Suprapubic skin (tissue), 4 donors: ENCODE measurements around the gene SRSF4. TPM values are rescaled to one million over a fixed set of nuclear protein-coding genes. Genes with fewer than 3 reads are reported as not detected.

Source experiments
- DNase-seq, 2 donors: peaks; one replicate each; pipeline ENCODE4 v3.0.0-alpha.2; 2019; ENCODE audit warnings: low spot score in 2 of 2
- H3K27ac ChIP-seq: fragments of 200-600 bp; sonication (generic); one replicate; pipeline ENCODE4 v1.5.1; 2019
- H3K27me3 ChIP-seq: fragments of 200-600 bp; sonication (generic); one replicate; pipeline ENCODE4 v1.5.1; 2019
- H3K36me3 ChIP-seq: fragments of 200-600 bp; sonication (generic); one replicate; pipeline ENCODE4 v1.5.1; 2019
- H3K4me1 ChIP-seq: fragments of 200-600 bp; sonication (generic); one replicate; pipeline ENCODE4 v1.5.1; 2019
- H3K4me3 ChIP-seq: fragments of 200-600 bp; sonication (generic); one replicate; pipeline ENCODE4 v1.5.1; 2019; ENCODE audit warnings: mild to moderate bottlenecking
- H3K9me3 ChIP-seq: fragments of 200-600 bp; sonication (generic); one replicate; pipeline ENCODE4 v1.5.1; 2019
- CTCF ChIP-seq, 2 donors: fragments of 200-600 bp in 1 of 2; fragments of 450-650 bp in 1 of 2; sonication (generic) in 1 of 2; IDR thresholded peaks; one replicate each; pipeline ENCODE4 v1.5.1; 2016 to 2019; ENCODE audit warnings: antibody characterized with exemption in 2 of 2, mild to moderate bottlenecking in 1 of 2, moderate library complexity in 1 of 2
- EP300 ChIP-seq: sonication (generic); formaldehyde crosslinking; IDR thresholded peaks from one replicate; pipeline ENCODE4 v1.6.1; 2017; ENCODE audit warnings: antibody characterized with exemption
- POLR2A ChIP-seq, 2 donors: fragments of 450-650 bp; IDR thresholded peaks; one replicate each; pipeline ENCODE4 v1.6.1; 2017; ENCODE audit warnings: antibody characterized with exemption in 2 of 2, mild to moderate bottlenecking in 2 of 2, moderate library complexity in 2 of 2
- POLR2AphosphoS5 ChIP-seq, 3 donors: sonication (generic); formaldehyde crosslinking; IDR thresholded peaks; one replicate each; pipeline ENCODE4 v1.6.1; 2017; ENCODE audit warnings: antibody characterized with exemption in 3 of 3
- WGBS: methylation state at CpG from one replicate; pipeline ENCODE4 v1.1.5; 2018; 5-methylcytosine and 5-hydroxymethylcytosine counted together
- total RNA-seq, 4 donors: library from RNA; depleted of rRNA; stranded (reverse); fragments of >200 nt; gene quantifications; one replicate each; pipeline ENCODE4 v1.1.0, GENCODE V29; 2016

Gene SRSF4
- total RNA-seq, 4 donors from 2014 or later = 45.7 to 86.1 (median 60.5) TPM

GRCh38 chr1:29120367-29120766 is 61.3 kb downstream of the SRSF4 start:
- Histone ChIP-seq H3K27ac (no peak overlapping the region), H3K4me1 (peaks cover 41% of the 10 kb centered on the region), H3K36me3 (peaks cover 6% of the 10 kb centered on the region), H3K4me3 (no peak overlapping the region), H3K27me3 (peaks cover 19% of the 10 kb centered on the region), H3K9me3 (no peaks in the 10 kb centered on the region)
- DNase-seq = no peak
- TF ChIP-seq POLR2AphosphoS5 (IDR thresholded peaks at IDR 0.05) = no peak
- TF ChIP-seq CTCF (IDR thresholded peaks at IDR 0.05) = no peak
- no peak for TF ChIP-seq POLR2A (IDR thresholded peaks at IDR 0.05)
- no peak for TF ChIP-seq EP300
- WGBS = 95% methylated on average over 6 of the region's 6 CpGs

- no peak overlapping the region for H3K27ac ChIP-seq
- TF ChIP-seq CTCF (IDR thresholded peaks at IDR 0.05) = no peak
- TF ChIP-seq EP300 = no peak
- TF ChIP-seq POLR2AphosphoS5 (IDR thresholded peaks at IDR 0.05) = no peak
- no peak for TF ChIP-seq POLR2A (IDR thresholded peaks at IDR 0.05)
- H3K27me3 ChIP-seq = peaks cover 19% of the 10 kb centered on the region
- WGBS = 67% methylated on average over 12 of the region's 12 CpGs
- no peaks in the 10 kb centered on the region for H3K9me3 ChIP-seq
- no peak for DNase-seq
- no peak overlapping the region for H3K4me3 ChIP-seq
- H3K36me3 ChIP-seq = peaks cover 8% of the 10 kb centered on the region
- H3K4me1 ChIP-seq = peaks cover 31% of the 10 kb centered on the region
These were observed 62.4 kb downstream of the SRSF4 start for GRCh38 chr1:29119121-29119929.

DNA sequence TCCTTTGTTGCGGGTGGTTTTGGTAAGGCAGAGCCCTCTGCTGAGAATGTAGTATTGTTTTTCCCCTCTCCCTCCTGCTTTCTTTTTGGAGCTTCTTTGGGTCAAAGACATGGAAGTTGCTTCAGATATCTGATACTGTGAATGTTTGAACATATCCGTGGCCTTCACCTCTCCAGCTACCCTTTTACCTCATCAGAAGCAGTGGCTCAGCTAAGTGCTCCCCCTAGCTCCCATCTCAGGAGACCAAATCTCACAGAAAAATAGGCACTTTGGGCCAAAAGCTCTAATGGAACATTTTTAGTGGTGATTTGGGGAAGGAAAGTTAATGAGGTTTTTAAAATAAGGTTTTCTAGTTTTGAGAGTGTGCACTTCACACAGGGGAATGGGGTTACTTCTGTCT is 64.3 kb downstream of the SRSF4 start:
- Histone ChIP-seq H3K4me3 (no peak overlapping the region), H3K9me3 (no peaks in the 10 kb centered on the region), H3K27me3 (peaks cover 9% of the 10 kb centered on the region), H3K36me3 (peaks cover 16% of the 10 kb centered on the region), H3K27ac (no peak overlapping the region), H3K4me1 (peaks cover 11% of the 10 kb centered on the region)
- TF ChIP-seq CTCF (IDR thresholded peaks at IDR 0.05) (no peak), EP300 (no peak), POLR2A (IDR thresholded peaks at IDR 0.05) (no peak), POLR2AphosphoS5 (IDR thresholded peaks at IDR 0.05) (no peak)
- DNase-seq = no peak
- 73% methylated on average over 2 of the region's 2 CpGs for WGBS

DNA sequence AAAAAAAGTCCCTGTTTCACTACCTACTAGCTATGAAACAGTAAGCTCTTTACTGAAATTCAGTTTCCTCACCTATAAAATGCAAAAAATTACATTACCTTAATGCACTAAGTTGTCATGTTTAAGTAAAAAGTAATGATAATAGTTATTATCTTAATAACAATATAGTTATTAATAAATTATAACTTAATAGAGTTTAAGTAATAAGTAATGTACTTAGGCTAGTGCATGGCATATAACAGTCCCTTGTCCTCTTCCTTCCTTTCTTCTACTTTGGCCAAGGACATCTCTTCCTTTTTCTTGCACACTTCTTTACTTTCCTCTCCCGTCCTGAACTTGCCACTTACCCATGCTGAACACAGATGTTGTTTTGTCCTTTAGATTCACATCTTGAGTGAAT is 67.0 kb downstream of the SRSF4 start:
- Histone ChIP-seq H3K4me1 (no peaks in the 10 kb centered on the region), H3K9me3 (no peaks in the 10 kb centered on the region), H3K27me3 (no peaks in the 10 kb centered on the region), H3K27ac (no peak overlapping the region), H3K36me3 (peaks cover 20% of the 10 kb centered on the region), H3K4me3 (no peak overlapping the region)
- TF ChIP-seq POLR2AphosphoS5 (IDR thresholded peaks at IDR 0.05) = no peak
- TF ChIP-seq EP300 = no peak
- no peak for TF ChIP-seq CTCF (IDR thresholded peaks at IDR 0.05)
- no peak for TF ChIP-seq POLR2A (IDR thresholded peaks at IDR 0.05)
- DNase-seq = no peak
- WGBS = 87% methylated on average over 1 of the region's 1 CpG

GRCh38 chr1:29113413-29114117 is 68.1 kb downstream of the SRSF4 start:
- TF ChIP-seq POLR2AphosphoS5 (IDR thresholded peaks at IDR 0.05) = no peak
- TF ChIP-seq EP300 = no peak
- no peak for TF ChIP-seq CTCF (IDR thresholded peaks at IDR 0.05)
- TF ChIP-seq POLR2A (IDR thresholded peaks at IDR 0.05) = no peak
- no peaks in the 10 kb centered on the region for H3K4me1 ChIP-seq
- H3K27me3 ChIP-seq = no peaks in the 10 kb centered on the region
- H3K4me3 ChIP-seq = no peak overlapping the region
- no peak overlapping the region for H3K27ac ChIP-seq
- WGBS = 79% methylated on average over 6 of the region's 6 CpGs
- H3K36me3 ChIP-seq = peaks cover 27% of the 10 kb centered on the region
- no peak for DNase-seq
- H3K9me3 ChIP-seq = no peaks in the 10 kb centered on the region
